Mucosa of descending colon (tissue), 3 donors: ENCODE results near the gene EEF1AKMT2. TPM values are rescaled to one million over a fixed set of nuclear protein-coding genes. Genes with fewer than 3 reads are reported as not detected.
A peak's percentile ranks its signal among the peaks of the same experiment; 100 is the strongest.

Experiments used
- ATAC-seq: fragments of 200-7000 bp; cut with Tn5 transposase; one replicate; pipeline ENCODE4 v1.9.1; 2020; ENCODE audit warnings: mild to moderate bottlenecking, moderate library complexity
- DNase-seq, 3 donors: peaks; one replicate each; pipeline ENCODE4 v3.0.0-alpha.2; 2020
- H3K36me3 ChIP-seq: fragments of 200-600 bp; one replicate; pipeline ENCODE4 v1.8.0; 2021; ENCODE audit warnings: low read depth, mild to moderate bottlenecking
- H3K4me1 ChIP-seq: fragments of 200-600 bp; one replicate; pipeline ENCODE4 v1.8.0; 2021; ENCODE audit warnings: low read depth, mild to moderate bottlenecking
- H3K4me3 ChIP-seq: fragments of 200-600 bp; one replicate; pipeline ENCODE4 v1.8.0; 2021; ENCODE audit warnings: mild to moderate bottlenecking
- H3K9me3 ChIP-seq: fragments of 200-600 bp; one replicate; pipeline ENCODE4 v1.8.0; 2021; ENCODE audit warnings: mild to moderate bottlenecking
- CTCF ChIP-seq: fragments of 200-600 bp; IDR thresholded peaks from one replicate; pipeline ENCODE4 v1.8.0; 2022; ENCODE audit warnings: antibody characterized with exemption, mild to moderate bottlenecking
- intact Hi-C, 2 donors: fragments of 100-400 bp; cut with DNase I in 1 of 2; cut with micrococcal nuclease in 1 of 2; formaldehyde crosslinking; loops; one replicate each; pipeline versions ENCODE4 v1.11.0 to v1.11.1; 2022; cut with DNase I, micrococcal nuclease
- total RNA-seq, 3 donors: library from RNA; stranded (reverse); fragmentation: NEBNext Ultra II Directional in 2 of 3; extraction: Animal tissue kit (Norgen Biotek cat#: 25700) in 2 of 3; gene quantifications; one replicate each; pipeline versions ENCODE4 v1.2.1 to v1.2.4, GENCODE V29; 2021 to 2023
- donor health status: DM: no; HTN: no; CAD: no; lungs with moderate emphysema.
- donor health status: DM: no; HTN: no; CAD: no.
- donor health status: DM: no; HTN: yes; CAD: no.

The EEF1AKMT2 gene
- total RNA-seq, 3 donors from 2014 or later: 14.4 to 19.3 (median 18.0) TPM

- no peak for TF ChIP-seq CTCF
- Histone ChIP-seq H3K9me3 (no peaks in the 10 kb centered on the region), H3K36me3 (no peaks in the 10 kb centered on the region), H3K4me3 (no peak overlapping the region), H3K4me1 (peaks cover 68% of the 10 kb centered on the region)
- ATAC-seq: no peak
- DNase-seq: peak; percentile 59 to 79 (median 70)
- intact Hi-C loops: loop anchor here (5.0 to 10.0 kb wide), 2 partner anchors 96 to 208 kb away; no protein-coding TSS in a partner anchor
Measured at GRCh38 chr10:124740369-124741280, 51.1 kb downstream of the EEF1AKMT2 start.

GRCh38 chr10:124739986-124740368 is 51.7 kb downstream of the EEF1AKMT2 start:
- H3K4me3 ChIP-seq: no peak overlapping the region
- intact Hi-C loops: loop anchor here (5.0 to 10.0 kb wide), 2 partner anchors 95 to 208 kb away; no protein-coding TSS in a partner anchor

GRCh38 chr10:124739119-124739921 is 52.4 kb downstream of the EEF1AKMT2 start:
- intact Hi-C loops: no loop called here
- H3K9me3 ChIP-seq: no peaks in the 10 kb centered on the region
- ATAC-seq: no peak
- H3K4me3 ChIP-seq: no peak overlapping the region
- DNase-seq: peak in 1 of 3 donors; percentile 29
- no peaks in the 10 kb centered on the region for H3K36me3 ChIP-seq
- peaks cover 66% of the 10 kb centered on the region for H3K4me1 ChIP-seq
- no peak for TF ChIP-seq CTCF

More at GRCh38 chr10:124739986-124740368, 51.7 kb downstream of the EEF1AKMT2 start:
- TF ChIP-seq CTCF: no peak
- Histone ChIP-seq H3K9me3 (no peaks in the 10 kb centered on the region), H3K36me3 (no peaks in the 10 kb centered on the region), H3K4me1 (peaks cover 67% of the 10 kb centered on the region)
- DNase-seq (no peak), ATAC-seq (no peak)

GRCh38 chr10:124738441-124738840 is 53.2 kb downstream of the EEF1AKMT2 start:
- Histone ChIP-seq H3K4me1 (peaks cover 75% of the 10 kb centered on the region), H3K4me3 (no peak overlapping the region), H3K36me3 (no peaks in the 10 kb centered on the region), H3K9me3 (no peaks in the 10 kb centered on the region)
- intact Hi-C loops: no loop called here
- ATAC-seq: no peak
- no peak for TF ChIP-seq CTCF
- DNase-seq: peak in 1 of 3 donors; percentile 42

GRCh38 chr10:124737708-124738107 is 54.0 kb downstream of the EEF1AKMT2 start:
- intact Hi-C loops: no loop called here
- H3K9me3 ChIP-seq: no peaks in the 10 kb centered on the region
- H3K36me3 ChIP-seq: no peaks in the 10 kb centered on the region
- DNase-seq (no peak), ATAC-seq (no peak)
- TF ChIP-seq CTCF: no peak
- no peak overlapping the region for H3K4me3 ChIP-seq
- peaks cover 81% of the 10 kb centered on the region for H3K4me1 ChIP-seq
